Duodenal mucosa (tissue), 2 donors: ENCODE data around the gene HYLS1.
"Not testable (repeated sequence)": the region's sequence is repeated elsewhere in the genome, so short reads cannot be mapped to it uniquely, and the experiment has no call there.

Experiments
- H3K27ac ChIP-seq: one replicate; pipeline ENCODE4 v1.7.0; 2013; ENCODE audit warnings: low read depth, low read length
- H3K27me3 ChIP-seq, 2 donors: one replicate each; pipeline ENCODE4 v1.7.0; 2013; ENCODE audit warnings: low read length in 2 of 2, control low read depth in 1 of 2; ENCODE audit not compliant: insufficient read depth in 2 of 2, control insufficient read depth in 1 of 2
- H3K36me3 ChIP-seq, 2 donors: one replicate each; pipeline ENCODE4 v1.7.0; 2013; ENCODE audit warnings: low read length in 2 of 2, control low read depth in 1 of 2; ENCODE audit not compliant: insufficient read depth in 2 of 2, control insufficient read depth in 1 of 2
- H3K4me1 ChIP-seq, 2 donors: one replicate each; pipeline ENCODE4 v1.7.0; 2013; ENCODE audit warnings: low read length in 2 of 2, control low read depth in 1 of 2; ENCODE audit not compliant: insufficient read depth in 2 of 2, control insufficient read depth in 1 of 2
- H3K4me3 ChIP-seq, 2 donors: one replicate each; pipeline ENCODE4 v1.7.0; 2013; ENCODE audit warnings: low read length in 2 of 2, low read depth in 1 of 2
- H3K9ac ChIP-seq, 2 donors: one replicate each; pipeline ENCODE4 v1.7.0; 2013; ENCODE audit warnings: low read length in 2 of 2, low read depth in 1 of 2
- H3K9me3 ChIP-seq, 2 donors: one replicate each; pipeline ENCODE4 v1.7.0; 2013; ENCODE audit warnings: low read length in 2 of 2, control low read depth in 1 of 2; ENCODE audit not compliant: control insufficient read depth in 1 of 2

HYLS1 gene

GRCh38 chr11:125902927-125903710, 15.7 kb downstream of the HYLS1 start, which contains the start of gene PUS3:
PUS3 (minus strand) TSS chr11:125903206; CDS start chr11:125896284, 6,922 bp downstream.
- Histone ChIP-seq H3K9me3 (no peaks in the 10 kb centered on the region), H3K36me3 (peaks cover 0 to 9% of the 10 kb centered on the region in 2 donors), H3K9ac (peak within 1 kb of the TSS; percentile 83 to 87), H3K27me3 (peaks cover 17 to 22% of the 10 kb centered on the region in 2 donors), H3K27ac (no peak within 1 kb of the TSS), H3K4me3 (peak within 1 kb of the TSS; percentile 90 to 95), H3K4me1 (peaks cover 9 to 17% of the 10 kb centered on the region in 2 donors)

- H3K27me3 ChIP-seq: peaks cover 17 to 26% of the 10 kb centered on the region in 2 donors
- H3K9ac ChIP-seq: no peak within 1 kb of the TSS
- H3K9me3 ChIP-seq: no peaks in the 10 kb centered on the region
- H3K4me3 ChIP-seq: peak within 1 kb of the TSS; percentile 90 to 95
- H3K27ac ChIP-seq: no peak within 1 kb of the TSS
- H3K36me3 ChIP-seq: peaks cover 0 to 9% of the 10 kb centered on the region in 2 donors
- H3K4me1 ChIP-seq: peaks cover 9 to 17% of the 10 kb centered on the region in 2 donors
These were observed 16.5 kb downstream of the HYLS1 start, which contains the start of gene DDX25 for GRCh38 chr11:125903711-125904659. DDX25 (plus strand) TSS chr11:125904508; CDS start chr11:125904518, 10 bp downstream.

GRCh38 chr11:125904678-125905077, 17.2 kb downstream of the HYLS1 start:
- Histone ChIP-seq H3K36me3 (peaks cover 0 to 4% of the 10 kb centered on the region in 2 donors), H3K9me3 (no peaks in the 10 kb centered on the region), H3K27ac (no peak overlapping the region), H3K9ac (no peak overlapping the region), H3K4me3 (no peak overlapping the region), H3K27me3 (peaks cover 17 to 29% of the 10 kb centered on the region in 2 donors), H3K4me1 (peaks cover 9 to 17% of the 10 kb centered on the region in 2 donors)

- Histone ChIP-seq H3K9ac (no peak overlapping the region), H3K27me3 (peaks cover 4 to 14% of the 10 kb centered on the region in 2 donors), H3K9me3 (no peaks in the 10 kb centered on the region), H3K27ac (no peak overlapping the region), H3K4me1 (no peaks in the 10 kb centered on the region), H3K36me3 (no peaks in the 10 kb centered on the region), H3K4me3 (no peak overlapping the region)
These were observed 22.9 kb downstream of the HYLS1 start for GRCh38 chr11:125910226-125910849.

GRCh38 chr11:125914601-125915000, 27.1 kb downstream of the HYLS1 start:
- not testable (repeated sequence) for H3K27ac ChIP-seq, H3K27me3 ChIP-seq, H3K9me3 ChIP-seq, H3K4me1 ChIP-seq, H3K4me3 ChIP-seq, H3K9ac ChIP-seq, H3K36me3 ChIP-seq

- no peak overlapping the region for H3K4me3 ChIP-seq
- no peak overlapping the region for H3K27ac ChIP-seq
- H3K27me3 ChIP-seq: no peaks in the 10 kb centered on the region
- H3K4me1 ChIP-seq: peaks cover 6 to 12% of the 10 kb centered on the region in 2 donors
- no peaks in the 10 kb centered on the region for H3K9me3 ChIP-seq
- no peaks in the 10 kb centered on the region for H3K36me3 ChIP-seq
- no peak overlapping the region for H3K9ac ChIP-seq
These were observed 29.3 kb downstream of the HYLS1 start for GRCh38 chr11:125916683-125917347.

GRCh38 chr11:125918140-125918840, 30.8 kb downstream of the HYLS1 start:
- Histone ChIP-seq H3K36me3 (no peaks in the 10 kb centered on the region), H3K27me3 (no peaks in the 10 kb centered on the region), H3K9ac (no peak overlapping the region), H3K4me3 (no peak overlapping the region), H3K27ac (no peak overlapping the region), H3K9me3 (no peaks in the 10 kb centered on the region), H3K4me1 (peaks cover 6 to 12% of the 10 kb centered on the region in 2 donors)

GRCh38 chr11:125921042-125921441, 33.6 kb downstream of the HYLS1 start:
- Histone ChIP-seq H3K36me3 (no peaks in the 10 kb centered on the region), H3K9me3 (no peaks in the 10 kb centered on the region), H3K27me3 (no peaks in the 10 kb centered on the region), H3K9ac (no peak overlapping the region), H3K4me1 (peaks cover 26% of the 10 kb centered on the region in 2 donors), H3K4me3 (no peak overlapping the region), H3K27ac (no peak overlapping the region)

- Histone ChIP-seq H3K27me3 (peaks cover 0 to 3% of the 10 kb centered on the region in 2 donors), H3K4me1 (peaks cover 22% of the 10 kb centered on the region in 2 donors), H3K4me3 (no peak overlapping the region), H3K9ac (no peak overlapping the region), H3K9me3 (no peaks in the 10 kb centered on the region), H3K27ac (no peak overlapping the region), H3K36me3 (no peaks in the 10 kb centered on the region)
These were observed 34.7 kb downstream of the HYLS1 start for GRCh38 chr11:125922156-125922555.
